Endothelial cell of umbilical vein (primary cell): ENCODE measurements around the gene CERS6. TPM values are rescaled to one million over a fixed set of nuclear protein-coding genes. Genes with fewer than 3 reads are reported as not detected.

Source experiments
- BruUV-seq: library from RNA; stranded (reverse); fragments of 400-500 nt; replicated peaks from 2 replicates; lab custom pipeline; 2021; lab: Mats Ljungman, UMichigan
- CTCF ChIA-PET: fragments of 300-600, 350-600 bp; sonication (Branson Sonifier 250); formaldehyde crosslinking; loops from one replicate; lab custom pipeline; 2021; ENCODE audit warnings: antibody characterized with exemption, inconsistent platforms; lab: Charles Lee
- POLR2A ChIA-PET: fragments of 300-600, 350-600 bp; sonication (Branson Sonifier 250); formaldehyde crosslinking; loops from one replicate; lab custom pipeline; 2021; ENCODE audit warnings: antibody characterized with exemption, inconsistent platforms; lab: Charles Lee
- DNase-seq: peaks from one replicate; pipeline ENCODE4 v3.0.0-alpha.2; 2011; ENCODE audit warnings: low read depth, low spot score
- FAIRE-seq: peaks from 2 replicates; lab custom pipeline; 2011; peaks lifted over from hg19 to GRCh38; lab: Jason Lieb, UNC
- H2AFZ ChIP-seq: 2 replicates; pipeline ENCODE4 v1.6.0; 2012; ENCODE audit warnings: low read depth, low read length, control low read depth, inconsistent platforms
- H3K27ac ChIP-seq: 2 replicates; pipeline ENCODE4 v1.5.1; 2011; ENCODE audit warnings: low read depth, mild to moderate bottlenecking, control low read depth, low read length, moderate library complexity; ENCODE audit not compliant: insufficient read depth
- H3K27me3 ChIP-seq, 2 experiments: 2 replicates each; pipeline versions ENCODE4 v1.6.0 to v1.6.1; 2011; ENCODE audit warnings: low read length in 2 of 2, mixed read lengths in 1 of 2; ENCODE audit not compliant: control insufficient read depth in 2 of 2, insufficient read depth in 2 of 2
- H3K36me3 ChIP-seq, 2 experiments: 2 replicates in 1 of 2; 3 replicates in 1 of 2; pipeline ENCODE4 v1.5.1; 2011; ENCODE audit warnings: low read length in 2 of 2, mild to moderate bottlenecking in 1 of 2, moderate library complexity in 1 of 2; ENCODE audit not compliant: control insufficient read depth in 2 of 2, insufficient read depth in 2 of 2; ENCODE audit errors: extremely low read depth in 1 of 2
- H3K4me1 ChIP-seq: 3 replicates; pipeline ENCODE4 v1.5.1; 2011; ENCODE audit warnings: mild to moderate bottlenecking, low read length; ENCODE audit not compliant: control insufficient read depth, insufficient read depth; ENCODE audit errors: extremely low read depth
- H3K4me2 ChIP-seq: 2 replicates; pipeline ENCODE4 v1.6.1; 2011; ENCODE audit warnings: low read length, control low read depth, mixed read lengths; ENCODE audit not compliant: insufficient read depth
- H3K4me3 ChIP-seq, 3 experiments: fragments of 200-600 bp in 1 of 3; sonication (generic), shearing (Covaris generic) in 1 of 3; replicated peaks in 1 of 3; 2 replicates each; pipeline ENCODE4 v1.5.1; 2011 to 2016; ENCODE audit warnings: control low read depth in 3 of 3, low read length in 3 of 3, mild to moderate bottlenecking in 2 of 3, inconsistent platforms in 1 of 3, low read depth in 1 of 3, moderate library complexity in 1 of 3; ENCODE audit not compliant: insufficient read depth in 1 of 3
- H3K79me2 ChIP-seq: 2 replicates; pipeline ENCODE4 v1.6.0; 2012; ENCODE audit warnings: low read length, inconsistent platforms; ENCODE audit not compliant: control insufficient read depth, insufficient read depth
- H3K9ac ChIP-seq: replicated peaks from 2 replicates; pipeline ENCODE3; 2011; ENCODE audit warnings: low read length, control low read depth; ENCODE audit not compliant: insufficient read depth; ENCODE audit errors: extremely low read depth
- H3K9me1 ChIP-seq: replicated peaks from 3 replicates; pipeline ENCODE4 v1.6.0; 2011; ENCODE audit warnings: mild to moderate bottlenecking, low read length; ENCODE audit not compliant: control insufficient read depth, insufficient read depth; ENCODE audit errors: extremely low read depth
- H3K9me3 ChIP-seq: replicated peaks from 2 replicates; pipeline ENCODE4 v1.5.1; 2012; ENCODE audit warnings: low read length, inconsistent platforms; ENCODE audit not compliant: control insufficient read depth, insufficient read depth
- H4K20me1 ChIP-seq: replicated peaks from 2 replicates; pipeline ENCODE3; 2011; ENCODE audit warnings: mild to moderate bottlenecking, low read length; ENCODE audit not compliant: control insufficient read depth, insufficient read depth; ENCODE audit errors: extremely low read depth
- CTCF ChIP-seq, 2 donors: IDR thresholded peaks; 1 replicate in 1 of 2; 2 replicates in 1 of 2; pipeline ENCODE4 v1.5.1; 2011; ENCODE audit warnings: low read length in 2 of 2, mild to moderate bottlenecking in 2 of 2, moderate library complexity in 2 of 2, control low read depth in 1 of 2, inconsistent platforms in 1 of 2, low read depth in 1 of 2; ENCODE audit not compliant: insufficient read depth in 1 of 2; ENCODE audit errors: extremely low read depth in 1 of 2
- EZH2 ChIP-seq: IDR thresholded peaks from 2 replicates; pipeline ENCODE4 v1.6.1; 2012; ENCODE audit warnings: borderline replicate concordance, low read depth, mild to moderate bottlenecking, moderate library complexity, low read length, inconsistent platforms; ENCODE audit not compliant: severe bottlenecking
- FOS ChIP-seq: IDR thresholded peaks from 2 replicates; pipeline ENCODE4 v1.6.1; 2011; ENCODE audit warnings: mild to moderate bottlenecking, low read length, moderate library complexity, borderline replicate concordance; ENCODE audit not compliant: insufficient read depth
- GATA2 ChIP-seq: IDR thresholded peaks from 2 replicates; pipeline ENCODE4 v1.7.0; 2011; ENCODE audit warnings: low read depth, mild to moderate bottlenecking, moderate library complexity, mixed read lengths, low read length; ENCODE audit not compliant: insufficient read length, insufficient read depth
- JUN ChIP-seq: IDR thresholded peaks from 2 replicates; pipeline ENCODE4 v1.6.1; 2011; ENCODE audit warnings: borderline replicate concordance, low read depth; ENCODE audit not compliant: insufficient read length, insufficient read depth
- MAX ChIP-seq: IDR thresholded peaks from 2 replicates; pipeline ENCODE4 v1.6.1; 2011; ENCODE audit not compliant: insufficient read depth, insufficient read length
- MYC ChIP-seq: IDR thresholded peaks from one replicate; pipeline ENCODE4 v1.6.1; 2011; ENCODE audit warnings: mild to moderate bottlenecking, low read depth, low read length
- POLR2A ChIP-seq: IDR thresholded peaks from 2 replicates; pipeline ENCODE4 v1.6.1; 2012; ENCODE audit warnings: low read depth, mild to moderate bottlenecking, control low read depth, low read length
- POLR2AphosphoS5 ChIP-seq: IDR thresholded peaks from 2 replicates; pipeline ENCODE4 v1.6.1; 2012; ENCODE audit warnings: low read depth, mild to moderate bottlenecking, control low read depth, low read length, moderate library complexity; ENCODE audit not compliant: insufficient read depth
- dilution Hi-C: fragments of 300-500 bp; cut with MboI; formaldehyde crosslinking; loops from one replicate; pipeline ENCODE4 v1.15.0; 2019; ENCODE audit warnings: low sequenced_read_pairs; ENCODE audit not compliant: extremely low pct_ligation_motif_present
- intact Hi-C: fragments of 100-400 bp; cut with micrococcal nuclease; formaldehyde crosslinking; loops from one replicate; pipeline ENCODE4 v1.10.0; 2022
- polyA plus RNA-seq, 4 experiments: library from polyadenylated mRNA; depleted of rRNA in 3 of 4; stranded (reverse) in 3 of 4; unstranded in 1 of 4; fragments of >200 nt; gene quantifications; 2 replicates each; pipeline versions ENCODE4 v1.2.1 to v1.2.3, GENCODE V29; 2011 to 2012; ENCODE audit warnings: missing spikeins in 1 of 4
- total RNA-seq: library from RNA; stranded (reverse); gene quantifications from 2 replicates; pipeline ENCODE4 v1.2.3, GENCODE V29; 2021

CERS6 gene
- total and polyA plus RNA-seq, 2 donors (not counting 3 experiments of a cell fraction or from before 2014, with no cell fraction given): 2.7 to 11.7 TPM

GRCh38 chr2:168669151-168669550 is 213.1 kb downstream of the CERS6 start:
- H3K36me3 ChIP-seq: no peaks in the 10 kb centered on the region
- ChIA-PET CTCF (no interaction called here), POLR2A (no interaction called here)
- no peak overlapping the region for H3K9ac ChIP-seq
- dilution Hi-C loops (no loop called here), intact Hi-C loops (no loop called here)
- H3K27ac ChIP-seq: no peak overlapping the region
- FAIRE-seq (no peak), DNase-seq (no peak)
- no peak overlapping the region for H3K4me3 ChIP-seq
- H3K9me1 ChIP-seq: no peaks in the 10 kb centered on the region
- H3K9me3 ChIP-seq: no peaks in the 10 kb centered on the region
- BruUV-seq: no TSS peak
- no peaks in the 10 kb centered on the region for H3K79me2 ChIP-seq
- H3K4me1 ChIP-seq: no peaks in the 10 kb centered on the region
- H2AFZ ChIP-seq: no peak overlapping the region
- no peaks in the 10 kb centered on the region for H4K20me1 ChIP-seq
- H3K27me3 ChIP-seq: no peaks in the 10 kb centered on the region
- no peak overlapping the region for H3K4me2 ChIP-seq
- TF ChIP-seq POLR2AphosphoS5 (no peak), POLR2A (no peak), EZH2 (no peak), CTCF (IDR thresholded peaks at IDR 0.05; ENCODE audit: extremely low read depth in 1 of 2, insufficient read depth in 1 of 2, low read depth in 1 of 2, low read length in 2 of 2) (no peak), JUN (no peak), MAX (no peak), GATA2 (no peak), MYC (no peak), FOS (no peak)
